Measurements from ENCODE around the gene PRR12. TPM values are rescaled to one million over a fixed set of nuclear protein-coding genes. Genes with fewer than 3 reads are reported as not detected.

Gene PRR12
- total RNA-seq, 1 donor: 3.0 TPM

- H3K4me3 ChIP-seq (ENCODE audit: low read depth, low read length): no peak overlapping the region
- no peak for DNase-seq (ENCODE audit: low read depth)
- no peak for TF ChIP-seq CTCF (IDR thresholded peaks at IDR 0.05; ENCODE audit: insufficient read depth, low read depth, low read length)
Measured at GRCh38 chr19:49560358-49560900, 30.6 kb upstream of the PRR12 start.

- H3K4me3 ChIP-seq (ENCODE audit: low read depth, low read length): no peak overlapping the region
- DNase-seq (ENCODE audit: low read depth): no peak
- TF ChIP-seq CTCF (IDR thresholded peaks at IDR 0.05; ENCODE audit: insufficient read depth, low read depth, low read length): no peak
Measured at GRCh38 chr19:49564616-49565045, 26.4 kb upstream of the PRR12 start.

GRCh38 chr19:49565261-49565660 lies 25.7 kb upstream of the PRR12 start:
- H3K4me3 ChIP-seq (ENCODE audit: low read depth, low read length): no peak overlapping the region
- DNase-seq (ENCODE audit: low read depth): peak; percentile 50
- no peak for TF ChIP-seq CTCF (IDR thresholded peaks at IDR 0.05; ENCODE audit: insufficient read depth, low read depth, low read length)

GRCh38 chr19:49566302-49566701 lies 24.7 kb upstream of the PRR12 start:
- DNase-seq (ENCODE audit: low read depth): no peak
- no peak overlapping the region for H3K4me3 ChIP-seq (ENCODE audit: low read depth, low read length)
- TF ChIP-seq CTCF (IDR thresholded peaks at IDR 0.05; ENCODE audit: insufficient read depth, low read depth, low read length): no peak

GRCh38 chr19:49567861-49568441 lies 23.0 kb upstream of the PRR12 start:
- no peak for TF ChIP-seq CTCF (IDR thresholded peaks at IDR 0.05; ENCODE audit: insufficient read depth, low read depth, low read length)
- no peak overlapping the region for H3K4me3 ChIP-seq (ENCODE audit: low read depth, low read length)
- DNase-seq (ENCODE audit: low read depth): peak; percentile 91

GRCh38 chr19:49570138-49570856 lies 20.7 kb upstream of the PRR12 start:
- peak; percentile 99 for TF ChIP-seq CTCF (IDR thresholded peaks at IDR 0.05; ENCODE audit: insufficient read depth, low read depth, low read length)

More at GRCh38 chr19:49570138-49570856, 20.7 kb upstream of the PRR12 start:
- DNase-seq (ENCODE audit: low read depth): peak; percentile 90
- no peak overlapping the region for H3K4me3 ChIP-seq (ENCODE audit: low read depth, low read length)
